Hematopoietic multipotent progenitor cell treated with erythropoietin and hydrocortisone succinate and interleukin-3 and kit ligand, for 6 days (in vitro differentiated cells): ENCODE measurements around the gene PLCD1.
"Not testable (repeated sequence)": the region's sequence is repeated elsewhere in the genome, so short reads cannot be mapped to it uniquely, and the experiment has no call there.

Experiments used
- DNase-seq: peaks from one replicate; pipeline ENCODE4 v3.0.0-alpha.2; 2015

The PLCD1 gene

DNA sequence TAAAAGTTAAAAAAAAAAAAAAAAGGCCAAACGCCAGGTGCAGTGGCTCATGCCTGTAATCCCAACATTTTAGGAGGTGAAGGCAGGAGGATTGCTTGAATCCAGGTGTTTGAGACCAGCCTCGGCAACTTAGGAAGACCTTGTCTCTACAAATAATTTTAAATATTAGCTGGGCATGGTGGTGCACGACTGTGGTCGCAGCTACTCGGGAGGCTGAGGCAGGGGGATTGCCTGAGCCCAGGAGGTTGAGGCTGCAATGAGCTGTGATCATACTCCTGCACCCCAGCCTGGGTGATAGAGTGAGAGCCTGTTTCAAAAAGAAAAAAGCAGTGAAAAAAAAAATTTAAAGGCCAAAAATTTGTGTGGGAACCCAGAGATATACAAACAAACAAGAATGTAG lies 6.8 kb upstream of the PLCD1 start:
- DNase-seq: no peak

DNA sequence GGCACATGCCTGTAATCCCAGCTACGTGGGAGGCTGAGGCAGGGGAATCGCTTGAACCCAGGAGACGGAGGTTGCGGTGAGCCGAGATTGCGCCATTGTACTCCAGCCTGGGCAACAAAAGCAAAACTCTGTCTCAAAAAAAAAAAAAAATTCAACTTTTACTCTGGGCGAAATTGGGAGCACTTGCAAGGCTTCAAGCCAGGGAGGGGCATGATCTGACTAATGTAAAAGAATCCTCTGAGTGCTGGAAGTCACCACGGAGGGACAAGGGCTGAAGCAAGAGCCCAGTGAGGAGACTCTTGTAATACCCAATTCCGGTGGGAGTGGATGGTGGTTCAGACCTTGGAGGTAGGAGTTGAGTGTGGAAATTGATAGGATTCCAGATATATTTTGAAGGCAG lies 4.9 kb upstream of the PLCD1 start:
- DNase-seq: not testable (repeated sequence)

DNA sequence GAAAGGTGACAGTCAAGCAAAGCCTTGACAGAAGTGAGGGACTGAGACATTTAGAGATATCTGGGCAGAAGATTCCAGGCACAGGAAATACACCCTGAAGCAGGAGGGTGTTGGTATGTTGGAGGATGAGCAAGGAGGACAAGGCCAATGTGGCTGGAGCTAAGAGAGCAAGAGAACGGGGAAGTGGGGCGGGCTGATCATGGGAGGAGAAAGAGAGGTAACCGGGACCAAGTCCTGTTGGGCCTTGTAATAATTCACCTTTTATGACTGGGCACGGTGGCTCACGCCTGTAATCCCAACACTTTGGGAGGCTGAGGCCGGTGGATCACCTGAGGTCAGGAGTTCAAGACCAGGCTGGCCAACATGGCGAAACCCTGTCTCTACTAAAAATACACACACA lies 4.1 kb upstream of the PLCD1 start:
- not testable (repeated sequence) for DNase-seq

DNA sequence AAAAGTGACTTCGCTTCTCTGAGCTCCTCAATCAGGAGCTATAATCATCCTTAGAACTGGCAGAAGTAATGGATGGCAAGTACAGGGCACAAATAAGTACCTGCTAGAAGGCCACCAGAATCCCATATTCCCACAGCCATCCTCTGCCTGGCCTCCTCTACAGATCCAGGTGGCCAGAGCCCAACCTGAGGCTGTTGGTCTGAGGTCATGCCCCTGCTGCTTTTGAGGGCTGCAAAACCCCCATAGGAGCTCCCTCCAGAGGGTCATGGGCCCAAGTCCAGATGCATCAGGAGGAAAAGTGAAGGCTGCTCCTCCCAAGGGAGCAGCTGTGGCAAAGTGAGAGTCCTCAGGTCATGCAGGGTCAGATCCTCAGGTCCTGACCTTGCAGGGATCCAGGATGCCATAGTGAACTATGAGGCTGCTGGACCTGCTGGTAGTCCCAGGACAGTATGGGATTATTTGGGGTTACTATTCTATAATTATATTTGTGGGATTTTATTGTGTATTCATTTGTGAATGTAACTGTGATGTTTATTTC lies 3.0 kb upstream of the PLCD1 start:
- no peak for DNase-seq

DNA sequence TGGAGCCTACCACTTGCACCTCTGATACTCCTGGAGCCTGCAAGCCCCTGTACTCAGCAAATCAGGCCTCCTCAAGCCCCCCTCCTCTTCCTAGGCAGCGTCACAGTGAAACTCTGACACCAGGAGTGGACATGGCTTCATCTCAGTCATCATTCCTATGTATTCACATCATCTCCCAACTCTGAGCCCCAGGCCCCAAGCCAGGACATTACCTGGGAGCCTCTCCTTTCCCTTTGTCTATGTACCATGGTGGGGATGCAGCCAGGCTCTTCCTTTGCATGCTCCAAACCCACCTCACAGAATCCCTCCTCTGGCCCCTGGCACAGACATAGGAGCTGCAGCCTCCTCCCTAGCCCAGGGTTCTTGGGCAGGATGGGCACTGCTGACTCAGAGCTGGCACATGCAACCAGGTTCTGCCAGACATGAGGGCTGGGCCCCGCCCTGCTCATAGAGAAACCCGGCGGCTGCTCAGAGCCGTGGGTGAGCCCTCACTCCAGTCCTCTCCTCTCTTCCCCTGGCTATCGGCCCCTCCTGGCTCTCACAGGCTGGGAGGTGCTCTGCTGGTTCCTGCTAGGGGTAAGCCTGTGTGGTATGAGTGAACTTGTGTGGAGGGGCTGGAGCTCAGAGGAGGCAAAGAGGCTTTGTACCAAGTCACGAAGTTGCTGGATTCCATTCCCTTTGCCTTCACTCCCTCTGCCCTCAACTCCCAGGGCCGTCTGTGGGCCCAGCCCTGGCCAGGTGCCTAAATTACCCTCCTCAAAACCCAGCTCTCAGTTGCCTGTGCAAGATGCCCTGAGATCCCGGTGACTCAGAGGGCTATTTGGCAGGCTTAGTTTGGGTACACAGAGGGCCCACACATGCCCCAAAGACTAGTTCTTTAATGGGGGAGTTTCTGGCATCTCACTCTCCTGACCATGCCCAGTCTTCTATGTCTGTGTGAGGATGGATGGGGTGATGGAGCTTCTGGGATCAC lies 1.9 kb upstream of the PLCD1 start:
- peak; percentile 65 for DNase-seq

DNA sequence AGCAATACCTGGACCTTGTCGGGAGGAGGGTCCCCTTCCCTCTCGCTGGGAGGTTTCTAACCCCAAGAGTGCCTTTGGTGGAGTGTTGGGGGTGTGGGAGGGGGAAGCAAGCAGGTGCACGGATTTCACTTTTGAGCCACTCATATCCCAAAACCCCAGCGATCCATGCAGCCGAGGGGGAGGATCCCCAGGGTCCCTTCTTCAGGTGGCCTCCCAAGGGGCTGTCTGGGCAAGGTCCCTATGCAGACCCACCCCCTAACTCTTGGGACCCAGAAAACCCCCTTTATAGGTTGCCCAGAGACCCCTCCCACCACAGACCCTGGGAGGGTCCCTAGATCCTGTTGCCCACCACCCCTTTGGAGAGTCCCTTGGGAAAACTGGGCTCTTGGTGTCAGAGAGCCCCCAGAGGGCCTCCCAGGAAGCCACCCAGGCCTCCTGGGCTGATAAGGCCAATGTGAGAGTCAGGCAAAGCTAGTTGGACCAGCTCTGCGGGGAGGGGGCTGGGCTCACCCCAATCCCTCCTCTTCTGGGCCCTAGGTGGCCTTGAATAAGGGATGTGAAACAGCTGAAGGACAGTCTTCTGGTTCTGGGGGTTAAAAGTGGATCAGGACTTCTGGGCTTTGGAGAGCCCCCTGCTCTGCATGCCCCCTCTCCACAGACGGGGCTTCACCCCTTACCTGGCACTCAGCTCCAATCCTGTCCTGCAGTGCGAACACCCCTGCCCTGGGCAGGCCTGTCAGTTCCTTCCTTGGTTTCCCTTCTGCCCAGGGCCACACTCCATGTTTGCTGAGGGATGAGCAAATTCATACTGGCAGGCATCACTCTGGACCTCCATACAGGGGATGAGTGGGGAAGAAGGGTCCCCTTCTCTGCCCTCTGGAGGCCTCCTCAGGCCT lies 932 bp upstream of the PLCD1 start:
- no peak for DNase-seq

DNA sequence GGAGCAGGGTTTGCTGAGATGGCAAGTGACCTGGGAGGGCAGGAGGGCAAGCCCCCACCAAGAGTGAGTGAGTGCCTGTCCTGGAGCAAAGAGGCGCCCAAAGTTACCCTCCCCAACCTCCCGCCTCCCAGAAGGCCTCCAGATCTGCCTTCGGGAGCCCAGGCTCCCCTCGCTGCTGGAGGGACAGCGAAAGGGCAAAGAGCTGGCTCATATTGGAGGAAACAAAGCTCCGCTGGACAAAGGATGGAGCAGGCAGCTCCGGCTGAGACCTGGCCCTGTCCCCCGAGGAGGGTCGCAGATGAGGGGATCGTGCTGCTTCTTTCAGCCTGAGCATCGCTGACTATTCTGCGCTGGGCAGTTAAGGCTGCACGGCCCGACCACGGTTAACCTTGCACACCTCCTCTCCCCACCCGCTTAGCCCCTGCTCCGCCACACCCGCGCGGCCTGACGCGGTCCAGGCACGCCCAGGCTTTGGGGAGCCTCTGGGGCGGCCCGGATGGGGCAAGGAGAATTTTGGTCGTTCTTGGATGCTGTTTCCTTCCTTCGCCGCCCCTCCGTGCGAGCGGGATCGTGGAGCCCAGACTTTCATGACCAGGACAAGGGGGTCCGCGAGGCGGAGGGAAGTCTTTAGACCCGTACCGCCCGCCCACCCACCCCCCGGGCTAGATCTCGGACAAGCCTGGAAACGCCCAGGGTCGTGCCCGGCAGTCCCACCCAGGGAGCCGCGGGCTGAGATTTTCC lies 651 bp downstream of the PLCD1 start:
- DNase-seq: no peak

DNA sequence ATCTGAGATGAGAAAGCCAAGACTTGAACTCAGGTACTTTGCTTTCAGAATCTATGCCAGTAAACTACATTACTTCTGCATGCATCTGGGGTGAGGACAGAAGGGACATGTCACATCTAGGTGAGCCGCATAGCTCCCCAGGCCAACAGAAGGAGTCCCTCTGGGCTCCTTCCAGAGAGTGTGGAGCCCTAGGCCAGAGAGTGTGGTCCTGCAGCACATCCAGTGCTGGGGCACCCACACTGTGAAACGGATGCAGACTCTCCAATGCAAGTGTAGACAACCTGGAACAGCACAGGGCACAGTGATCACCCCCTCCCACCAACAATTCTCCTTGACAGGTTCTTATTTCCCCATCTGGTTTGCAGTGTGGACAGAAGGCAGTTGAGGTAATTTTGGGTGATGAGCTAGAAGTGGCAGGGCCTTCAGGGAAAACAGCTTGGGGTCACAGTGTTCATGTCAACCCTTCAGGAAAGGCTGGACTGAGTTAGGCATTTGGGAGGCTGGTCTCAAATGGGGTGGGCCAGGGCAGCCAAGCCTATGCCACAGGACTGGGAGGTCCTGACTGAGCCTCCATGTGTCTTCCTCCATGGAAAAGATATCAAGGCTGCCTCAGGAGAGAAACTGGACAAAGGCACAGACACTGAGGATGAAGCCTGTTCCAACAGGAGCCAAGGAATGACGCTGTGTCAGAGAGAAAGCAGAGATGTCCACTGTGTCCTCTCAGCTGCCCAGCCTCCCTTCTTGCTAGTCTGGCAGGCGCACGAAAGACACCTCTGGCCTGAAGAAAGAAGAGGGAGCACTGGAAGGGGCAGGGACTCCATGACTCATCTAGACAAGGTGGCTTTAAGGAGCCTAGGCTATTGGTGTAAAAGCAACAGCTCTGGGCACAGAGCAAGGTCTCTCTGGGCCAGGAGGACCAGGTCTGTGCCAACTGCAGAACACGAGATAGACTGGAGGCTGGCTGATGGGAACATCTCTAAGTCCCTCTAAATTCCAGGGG lies 1.7 kb downstream of the PLCD1 start:
- no peak for DNase-seq

DNA sequence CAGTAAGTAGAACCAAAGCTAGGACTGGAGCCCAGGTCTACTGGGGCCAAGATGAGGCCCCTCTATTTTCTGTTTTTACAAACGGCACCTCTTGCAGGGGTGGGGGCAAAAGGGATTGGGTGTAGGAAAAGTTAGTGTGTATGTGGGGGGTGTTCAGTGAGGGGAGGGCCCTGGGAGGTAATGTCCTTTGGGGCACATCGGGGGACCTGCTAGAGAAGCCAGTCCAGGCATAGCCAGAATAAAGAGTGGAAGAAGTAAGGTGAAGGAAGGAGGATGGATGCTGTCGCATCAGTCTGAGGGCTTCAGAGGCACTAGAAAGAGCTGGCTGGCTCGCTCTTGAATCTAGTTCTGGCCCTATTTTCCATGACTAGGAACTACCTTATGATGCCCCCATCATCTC lies 2.6 kb downstream of the PLCD1 start:
- DNase-seq: no peak

DNA sequence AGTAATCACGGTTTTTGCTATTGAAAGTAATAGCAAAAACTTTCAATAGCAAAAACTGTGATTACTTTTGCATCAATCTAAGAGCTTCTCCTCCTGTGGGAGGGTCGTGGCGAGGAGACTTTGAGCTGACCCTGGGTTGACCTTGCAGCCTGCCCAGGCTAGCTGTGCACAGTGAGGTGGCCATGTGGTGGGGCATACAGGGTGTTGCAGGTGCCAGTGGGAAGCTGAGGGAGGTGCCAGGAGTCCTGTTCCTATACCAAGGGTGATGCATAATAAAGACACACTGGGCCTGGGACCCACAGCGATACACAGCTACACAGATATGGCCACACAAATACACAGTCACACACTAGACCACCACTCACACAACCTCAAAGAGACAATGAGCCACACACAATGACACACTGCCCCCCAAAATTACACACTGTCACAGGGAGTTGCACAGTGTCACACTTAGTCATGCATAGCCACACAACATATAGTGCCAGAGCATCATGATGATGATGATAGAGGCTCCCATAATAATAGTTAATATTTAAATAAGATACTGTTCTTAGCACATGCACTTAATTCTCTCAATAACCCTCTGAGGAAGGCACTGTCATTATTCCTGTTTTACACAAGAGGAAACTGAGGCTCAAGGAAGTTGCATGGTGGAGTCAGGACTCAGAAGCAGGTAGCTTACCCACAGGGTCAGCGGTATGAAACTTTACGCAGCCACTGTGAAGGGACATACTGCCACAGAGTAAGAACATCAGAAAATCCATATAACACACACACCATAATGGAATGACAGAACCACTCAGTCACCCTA lies 6.3 kb downstream of the PLCD1 start:
- DNase-seq: no peak

DNA sequence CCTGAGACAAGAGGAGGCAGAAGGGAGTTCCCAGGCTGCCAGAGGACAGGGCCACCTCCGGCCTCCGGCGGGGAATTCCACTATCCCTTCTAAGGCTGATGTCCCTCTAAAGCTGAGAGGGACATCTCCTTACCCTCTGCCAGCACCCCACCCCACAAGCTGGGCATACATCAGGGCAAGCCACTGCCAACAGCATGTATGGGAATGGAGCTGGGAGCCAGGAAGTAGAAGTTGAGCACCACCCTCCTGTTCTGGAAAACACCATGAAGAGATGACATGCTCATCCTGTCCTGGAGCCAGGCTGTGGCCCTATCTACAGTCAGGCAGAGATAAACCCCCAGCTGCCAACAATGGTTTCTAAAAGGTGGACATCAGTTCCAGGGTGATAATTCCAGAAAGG lies 7.1 kb downstream of the PLCD1 start:
- no peak for DNase-seq

DNA sequence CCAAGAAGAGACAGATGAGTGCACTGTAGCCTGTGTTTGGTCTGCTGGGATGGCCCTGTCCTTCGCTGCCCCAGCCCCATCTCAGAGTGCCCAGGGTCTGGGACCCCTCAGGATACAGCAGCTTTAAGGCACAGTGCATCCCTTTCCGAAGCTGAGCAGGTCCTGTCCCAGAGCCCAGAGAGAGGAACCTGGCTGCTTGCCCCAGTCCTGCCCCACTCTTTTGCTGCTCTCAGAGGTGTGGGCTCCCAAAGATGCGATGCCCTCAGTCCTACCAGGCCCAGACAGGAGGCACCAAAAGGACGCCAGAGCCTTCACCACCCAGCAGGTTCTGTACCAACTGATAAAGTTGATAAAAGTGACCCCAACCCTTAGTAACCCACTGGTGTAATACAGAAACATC lies 8.2 kb downstream of the PLCD1 start:
- DNase-seq: no peak

DNA sequence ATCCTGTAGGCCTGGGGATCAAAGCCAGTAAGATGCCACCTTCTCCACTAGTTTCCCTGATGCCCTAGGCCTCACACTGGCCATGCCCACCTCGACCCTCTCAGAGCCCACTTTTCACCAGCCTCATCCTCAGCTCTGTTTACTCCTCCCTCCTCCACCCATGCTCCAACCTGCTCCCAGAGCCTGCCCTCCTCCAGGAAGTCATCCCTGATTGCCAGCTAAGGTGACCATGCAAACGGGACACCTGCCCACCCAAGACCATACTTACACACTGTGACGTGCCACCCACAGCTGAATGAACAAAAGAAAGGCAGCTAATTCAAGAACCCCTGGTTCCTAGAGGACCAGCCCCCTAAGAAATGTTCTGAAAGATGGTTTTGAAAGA lies 9.1 kb downstream of the PLCD1 start:
- no peak for DNase-seq

DNA sequence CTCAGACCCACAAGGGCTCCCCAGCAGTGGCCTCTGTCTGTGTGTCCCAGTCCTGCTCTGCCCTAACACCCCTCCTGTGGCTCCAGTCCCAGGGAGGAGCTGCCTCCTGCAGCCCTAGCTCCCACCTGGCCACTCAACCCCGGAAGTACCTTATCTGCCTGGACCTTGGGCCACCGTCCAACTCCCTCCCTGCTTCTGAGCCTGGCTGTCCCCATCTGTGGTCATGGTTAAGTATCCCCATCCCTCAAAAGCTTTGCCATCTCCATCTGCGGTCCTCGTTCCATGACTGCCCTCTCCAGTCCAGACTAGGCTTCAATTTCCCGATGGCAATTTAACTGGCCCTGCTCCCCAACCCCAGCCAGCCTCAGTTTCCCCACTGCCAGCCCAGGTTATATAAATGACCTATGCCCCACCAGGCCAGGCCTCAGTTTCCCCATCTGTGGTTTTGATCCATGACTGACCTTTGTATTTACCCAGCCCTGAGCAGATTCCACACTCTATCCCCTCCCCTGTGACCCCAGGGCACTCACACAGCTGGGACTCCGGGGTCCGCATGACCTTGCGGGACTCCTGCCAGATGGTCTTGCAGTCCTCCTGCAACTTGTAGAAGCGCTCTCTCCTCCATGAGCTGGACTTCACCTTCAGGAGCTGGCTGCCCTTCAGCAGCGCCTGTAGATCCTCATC lies 9.6 kb downstream of the PLCD1 start:
- DNase-seq: no peak

DNA sequence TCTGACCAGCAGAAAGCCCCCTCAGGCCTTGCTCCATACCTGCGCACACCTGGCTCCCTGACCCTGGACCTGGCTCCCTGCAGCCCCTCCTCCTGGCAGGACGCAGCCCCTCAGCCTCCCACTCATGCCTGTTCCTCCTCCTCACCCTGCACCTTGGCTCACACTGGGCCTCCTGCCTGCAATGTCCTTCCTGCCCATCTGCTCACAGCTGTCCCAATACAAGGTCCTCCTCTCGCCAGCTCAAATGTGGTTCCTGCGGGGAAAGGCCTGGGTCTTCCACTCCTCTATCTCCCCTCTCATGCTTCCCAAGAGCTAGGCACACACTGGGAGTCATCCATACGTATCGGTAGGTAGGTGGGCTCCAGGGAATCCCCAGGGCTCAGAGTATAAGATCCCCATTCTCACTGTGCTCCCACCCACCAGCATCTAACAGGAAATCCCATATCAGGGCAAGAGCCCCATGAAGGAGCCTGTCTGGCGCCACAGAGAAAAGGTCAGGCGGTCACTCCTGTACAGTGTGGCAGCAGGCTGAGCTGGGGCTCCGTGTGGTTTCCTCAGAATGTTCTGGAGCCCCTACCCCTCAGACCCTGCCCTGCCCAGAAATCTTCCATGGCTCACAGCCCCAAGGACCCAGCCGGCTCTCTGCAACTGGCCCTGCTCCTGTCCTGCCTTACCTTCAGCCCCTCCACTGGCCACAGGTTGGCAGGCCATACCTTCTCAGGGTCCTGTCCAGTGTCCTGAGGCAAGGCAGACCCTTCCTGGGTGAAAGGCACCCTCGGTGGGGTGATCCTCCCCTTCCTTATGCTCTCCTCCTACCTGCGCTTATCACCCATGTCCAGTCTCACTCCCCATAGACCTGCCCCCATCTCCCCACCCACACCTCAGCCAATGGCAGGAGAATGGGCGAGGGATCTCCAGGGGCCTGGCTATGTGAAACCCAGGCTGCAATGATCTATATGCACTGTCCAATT lies 10.9 kb downstream of the PLCD1 start:
- no peak for DNase-seq

DNA sequence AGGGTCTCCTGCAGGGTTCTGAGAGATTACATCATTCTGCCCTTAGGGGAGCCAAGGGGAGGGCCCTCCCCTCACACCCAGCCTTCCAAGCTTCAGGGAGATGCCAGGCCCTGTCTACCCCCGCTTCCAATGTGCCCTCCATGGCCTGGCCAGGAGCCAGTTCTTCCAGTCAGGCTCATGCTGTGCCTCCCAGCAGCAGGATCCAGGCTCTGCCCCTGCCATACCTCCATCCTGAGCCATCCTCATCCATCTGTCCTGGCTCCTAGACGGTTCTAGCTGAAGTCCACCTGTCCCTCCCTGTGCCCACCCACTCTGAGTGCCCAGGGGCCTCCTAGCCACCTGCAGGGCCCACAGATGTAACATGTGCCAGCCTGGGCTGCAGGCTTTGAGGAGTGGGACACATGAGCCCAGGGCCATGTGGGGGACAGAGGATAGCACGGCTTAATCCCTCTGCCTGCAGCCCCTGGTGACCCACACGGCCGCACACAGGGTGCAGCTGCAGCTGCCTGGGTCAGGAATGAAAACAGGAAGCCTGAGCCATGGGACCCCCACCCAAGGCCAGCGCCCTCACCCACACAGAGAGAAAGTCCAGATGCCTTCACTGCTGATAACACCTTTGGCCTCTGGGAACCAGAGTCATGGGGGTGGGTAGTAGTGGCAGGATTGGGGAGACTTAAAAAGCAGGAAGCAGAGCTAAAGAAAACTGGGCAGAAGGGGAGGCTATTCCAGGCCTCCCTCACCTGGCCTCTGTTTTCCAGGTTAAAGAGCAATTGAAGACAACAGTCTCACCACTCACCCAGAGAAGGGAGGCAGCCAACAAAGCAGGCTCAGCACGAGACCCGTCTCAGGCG lies 11.8 kb downstream of the PLCD1 start:
- no peak for DNase-seq

DNA sequence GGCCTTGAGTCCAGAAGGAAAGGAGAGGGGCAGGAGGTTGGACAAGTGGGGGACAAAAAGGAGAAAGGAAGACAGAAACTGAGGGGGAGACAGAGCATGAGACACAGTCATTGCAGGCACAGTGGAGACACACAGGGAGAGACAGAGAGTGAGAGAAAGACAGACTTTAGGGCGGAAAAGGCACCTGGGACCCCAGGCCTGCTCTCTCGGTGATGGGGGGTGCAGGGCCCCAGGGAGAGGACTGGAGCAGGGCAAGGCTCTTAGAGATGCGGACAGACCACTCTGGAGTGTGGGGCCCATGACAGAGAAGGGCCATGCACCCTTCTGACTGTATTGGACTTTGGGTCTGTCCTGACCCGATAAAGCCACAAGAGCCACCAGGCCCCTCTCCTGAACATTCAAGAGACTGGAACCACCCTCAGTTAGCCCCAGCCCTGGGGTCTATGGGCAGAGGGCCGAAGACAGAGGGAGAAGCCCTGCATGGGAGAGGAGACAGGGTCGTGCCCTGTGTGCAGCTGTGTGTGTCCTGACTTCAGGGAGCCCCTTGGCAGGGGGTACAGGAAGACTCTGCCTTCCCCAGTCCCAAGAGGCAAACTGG lies 12.5 kb downstream of the PLCD1 start:
- DNase-seq: no peak
